NT2/D1 (cell line): ENCODE measurements around the gene PRX.

Source experiments
- DNase-seq: peaks from one replicate; pipeline ENCODE4 v3.0.0-alpha.2; 2011; ENCODE audit warnings: low read depth, low spot score
- H3K27me3 ChIP-seq: 2 replicates; pipeline ENCODE4 v1.6.0; 2011; ENCODE audit warnings: mild to moderate bottlenecking; ENCODE audit not compliant: insufficient read length, insufficient read depth
- H3K36me3 ChIP-seq: 2 replicates; pipeline ENCODE4 v1.6.1; 2011; ENCODE audit warnings: mild to moderate bottlenecking, low read length, mixed read lengths; ENCODE audit not compliant: insufficient read depth, insufficient read length
- H3K4me1 ChIP-seq: 2 replicates; pipeline ENCODE4 v1.5.1; 2011; ENCODE audit not compliant: insufficient read depth, insufficient read length
- H3K4me3 ChIP-seq: 2 replicates; pipeline ENCODE4 v1.5.1; 2011; ENCODE audit warnings: low read depth; ENCODE audit not compliant: insufficient read length
- H3K9ac ChIP-seq: 2 replicates; pipeline ENCODE4 v1.6.0; 2011; ENCODE audit warnings: low read depth; ENCODE audit not compliant: insufficient read length
- H3K9me3 ChIP-seq: 2 replicates; pipeline ENCODE4 v1.5.1; 2011; ENCODE audit warnings: mild to moderate bottlenecking, low read length; ENCODE audit not compliant: insufficient read depth
- SUZ12 ChIP-seq: IDR thresholded peaks from 2 replicates; pipeline ENCODE4 v1.6.1; 2011; ENCODE audit not compliant: insufficient read length, insufficient read depth; ENCODE audit errors: extremely low read depth
- YY1 ChIP-seq: IDR thresholded peaks from 2 replicates; pipeline ENCODE4 v1.6.1; 2011; ENCODE audit not compliant: insufficient read length, insufficient read depth
- ZNF274 ChIP-seq: IDR thresholded peaks from 2 replicates; pipeline ENCODE4 v1.6.1; 2011; ENCODE audit warnings: mild to moderate bottlenecking, low read depth, low read length

Gene PRX

DNA sequence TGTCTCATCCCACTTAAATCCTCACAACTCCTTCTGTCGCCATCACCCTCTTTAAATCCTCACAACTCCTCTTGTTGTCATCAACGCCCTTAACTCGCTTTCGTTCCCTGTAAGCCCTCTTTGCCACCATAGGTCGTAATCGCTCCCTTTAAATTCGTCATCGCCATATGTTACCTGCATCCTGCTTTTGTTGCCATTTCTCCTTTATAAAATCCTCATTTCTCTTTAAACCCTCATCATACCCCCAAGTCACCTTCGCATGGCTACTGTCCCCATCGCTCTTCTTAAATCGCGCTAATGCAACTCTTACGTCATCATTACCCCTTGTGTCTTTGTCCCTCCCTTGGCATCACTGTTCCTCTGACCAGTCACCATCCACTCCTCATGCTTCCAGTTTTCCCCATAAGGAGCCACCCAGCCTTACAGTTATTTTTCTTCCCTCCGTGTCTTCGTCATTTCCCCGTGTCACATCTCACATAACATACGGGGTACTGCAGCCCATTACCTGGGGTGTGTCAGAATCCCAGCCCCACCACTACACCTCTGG lies 64.1 kb downstream of the PRX start:
- DNase-seq = no peak
- peak overlapping the region; percentile 58 for H3K9ac ChIP-seq
- no peak for TF ChIP-seq SUZ12
- peak overlapping the region; percentile 49 for H3K4me3 ChIP-seq
- H3K4me1 ChIP-seq = no peaks in the 10 kb centered on the region
- no peaks in the 10 kb centered on the region for H3K9me3 ChIP-seq
- no peaks in the 10 kb centered on the region for H3K27me3 ChIP-seq
- H3K36me3 ChIP-seq = peaks cover 8% of the 10 kb centered on the region

DNA sequence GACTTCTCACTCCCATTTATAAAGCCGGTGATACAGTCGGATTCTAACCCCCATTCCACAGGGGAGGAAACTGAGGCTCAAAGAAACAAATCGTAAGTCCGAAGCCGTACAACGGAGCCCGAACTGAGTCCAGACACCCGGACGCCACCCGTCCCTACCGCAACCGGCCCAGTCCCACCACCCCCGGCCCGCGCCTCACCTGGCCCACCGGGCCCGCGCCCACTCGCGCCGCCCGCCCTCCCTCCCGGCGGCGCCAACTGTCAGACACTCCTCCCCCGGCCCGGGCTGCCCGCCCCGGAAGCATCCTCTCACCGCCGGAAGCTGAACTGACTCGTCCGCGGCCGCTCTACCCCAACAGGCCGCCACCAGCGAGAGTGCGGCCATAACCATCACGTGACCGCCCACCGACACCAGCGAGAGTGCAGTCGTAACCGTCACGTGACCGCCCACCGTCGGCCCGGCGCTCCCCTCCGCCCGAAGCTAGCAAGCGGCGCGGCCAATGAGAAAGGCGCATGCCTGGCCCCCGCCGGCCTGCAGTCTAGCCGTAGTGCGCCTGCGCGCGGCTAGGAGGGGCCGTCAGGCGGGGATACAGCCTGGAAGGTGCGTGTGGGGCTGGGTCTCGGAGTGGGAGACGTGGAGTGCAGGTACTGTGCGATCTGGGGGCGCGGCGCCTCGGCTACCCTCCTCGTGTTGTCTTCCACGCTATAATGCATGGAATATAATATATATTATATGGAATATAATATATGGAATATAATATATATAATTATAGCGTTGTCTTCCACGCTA lies 64.9 kb downstream of the PRX start, which contains the start of the genes C19orf47 and PLD3:
C19orf47 (minus strand) TSS at position 273 of the 789 bp plus-strand sequence. CDS start 6,540 bp downstream, outside the sequence.
PLD3 (plus strand) TSS at position 571 of the 789 bp plus-strand sequence. CDS start 17,789 bp downstream, outside the sequence.
- peak within 1 kb of the TSS; percentile 85 for H3K4me3 ChIP-seq
- H3K9me3 ChIP-seq = no peaks in the 10 kb centered on the region
- peak within 1 kb of the TSS; percentile 88 for H3K9ac ChIP-seq
- peak; percentile 94 for DNase-seq
- H3K36me3 ChIP-seq = peaks cover 8% of the 10 kb centered on the region
- H3K4me1 ChIP-seq = no peaks in the 10 kb centered on the region
- TF ChIP-seq SUZ12 (no peak), ZNF274 (no peak), YY1 (peak; percentile 52)
- no peaks in the 10 kb centered on the region for H3K27me3 ChIP-seq

DNA sequence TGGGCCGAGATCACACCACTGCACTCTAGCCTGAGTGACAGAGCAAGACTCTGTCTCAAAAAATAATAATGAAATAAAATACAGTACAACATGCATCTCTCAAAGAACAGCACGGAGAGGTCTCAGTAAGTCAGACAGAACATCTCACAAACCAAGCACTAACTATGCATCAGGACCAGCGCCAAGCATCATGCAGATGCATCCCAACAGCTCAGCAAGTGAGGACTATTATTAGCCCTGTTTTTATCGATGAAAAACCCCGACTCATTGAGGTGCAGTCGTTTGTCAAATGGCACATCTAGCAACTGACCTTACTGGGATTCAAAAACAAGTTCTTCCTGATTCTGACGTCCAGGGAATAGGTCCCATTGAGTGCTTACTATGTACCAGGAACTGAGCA lies 68.8 kb downstream of the PRX start:
- Histone ChIP-seq H3K27me3 (no peaks in the 10 kb centered on the region), H3K4me3 (no peak overlapping the region), H3K9me3 (no peaks in the 10 kb centered on the region), H3K9ac (no peak overlapping the region), H3K4me1 (no peaks in the 10 kb centered on the region), H3K36me3 (peaks cover 8% of the 10 kb centered on the region)
- TF ChIP-seq SUZ12 (no peak), ZNF274 (no peak), YY1 (no peak)
- DNase-seq = no peak
